B cell (primary cell): ENCODE data around the gene CHAF1B.

Source experiments
- EZH2 ChIP-seq: IDR thresholded peaks from 2 replicates; pipeline ENCODE4 v1.6.1; 2012; ENCODE audit warnings: borderline replicate concordance, low read depth, mild to moderate bottlenecking, moderate library complexity, low read length; ENCODE audit not compliant: insufficient read depth, poor library complexity, severe bottlenecking
- TF ChIP-seq, protein P1 (sequence below): fragments of 200-600 bp; IDR thresholded peaks from one replicate; pipeline ENCODE4 v1.8.0; 2022; ENCODE audit warnings: antibody characterized with exemption, mild to moderate bottlenecking

- TF ChIP-seq, protein P1, sequence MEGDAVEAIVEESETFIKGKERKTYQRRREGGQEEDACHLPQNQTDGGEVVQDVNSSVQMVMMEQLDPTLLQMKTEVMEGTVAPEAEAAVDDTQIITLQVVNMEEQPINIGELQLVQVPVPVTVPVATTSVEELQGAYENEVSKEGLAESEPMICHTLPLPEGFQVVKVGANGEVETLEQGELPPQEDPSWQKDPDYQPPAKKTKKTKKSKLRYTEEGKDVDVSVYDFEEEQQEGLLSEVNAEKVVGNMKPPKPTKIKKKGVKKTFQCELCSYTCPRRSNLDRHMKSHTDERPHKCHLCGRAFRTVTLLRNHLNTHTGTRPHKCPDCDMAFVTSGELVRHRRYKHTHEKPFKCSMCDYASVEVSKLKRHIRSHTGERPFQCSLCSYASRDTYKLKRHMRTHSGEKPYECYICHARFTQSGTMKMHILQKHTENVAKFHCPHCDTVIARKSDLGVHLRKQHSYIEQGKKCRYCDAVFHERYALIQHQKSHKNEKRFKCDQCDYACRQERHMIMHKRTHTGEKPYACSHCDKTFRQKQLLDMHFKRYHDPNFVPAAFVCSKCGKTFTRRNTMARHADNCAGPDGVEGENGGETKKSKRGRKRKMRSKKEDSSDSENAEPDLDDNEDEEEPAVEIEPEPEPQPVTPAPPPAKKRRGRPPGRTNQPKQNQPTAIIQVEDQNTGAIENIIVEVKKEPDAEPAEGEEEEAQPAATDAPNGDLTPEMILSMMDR = no peak
- TF ChIP-seq EZH2 = no peak
Measured at GRCh38 chr21:36344931-36345330, 40.3 kb upstream of the CHAF1B start.
